ENCODE data around the gene USP47.

Gene USP47

GRCh38 chr11:11910541-11910940 is 68.8 kb downstream of the USP47 start:
- TF ChIP-seq CTCF (IDR thresholded peaks at IDR 0.05; ENCODE audit: low read depth, low read length, poor library complexity, severe bottlenecking) (no peak), EZH2phosphoT487 (IDR thresholded peaks at IDR 0.05; ENCODE audit: borderline replicate concordance, low read length) (no peak)
- Histone ChIP-seq H3F3A (ENCODE audit: control insufficient read depth, insufficient read depth) (no peaks in the 10 kb centered on the region), H3K36me3 (ENCODE audit: control insufficient read depth, low read length) (peaks cover 34% of the 10 kb centered on the region), H3K27ac (ENCODE audit: low read depth, low read length) (no peak overlapping the region), H3K9me3 (ENCODE audit: control insufficient read depth, insufficient read depth, low read length) (no peaks in the 10 kb centered on the region), H3K4me3 (ENCODE audit: low read length) (no peak overlapping the region), H3K79me2 (ENCODE audit: control insufficient read depth, low read length) (no peaks in the 10 kb centered on the region), H4K20me1 (ENCODE audit: control insufficient read depth, insufficient read depth, low read depth, low read length) (no peaks in the 10 kb centered on the region), H3K4me2 (ENCODE audit: low read length) (no peak overlapping the region), H3K9me2 (replicated peaks; ENCODE audit: control insufficient read depth, low read length) (no peaks in the 10 kb centered on the region), H3K27me3 (ENCODE audit: control insufficient read depth, low read length) (no peaks in the 10 kb centered on the region), H3K4me1 (ENCODE audit: control insufficient read depth, low read length) (no peaks in the 10 kb centered on the region)

- TF ChIP-seq CTCF (IDR thresholded peaks at IDR 0.05; ENCODE audit: low read depth, low read length, poor library complexity, severe bottlenecking) (no peak), EZH2phosphoT487 (IDR thresholded peaks at IDR 0.05; ENCODE audit: borderline replicate concordance, low read length) (no peak)
- Histone ChIP-seq H3K79me2 (ENCODE audit: control insufficient read depth, low read length) (no peaks in the 10 kb centered on the region), H3F3A (ENCODE audit: control insufficient read depth, insufficient read depth) (no peaks in the 10 kb centered on the region), H3K4me2 (ENCODE audit: low read length) (no peak overlapping the region), H3K36me3 (ENCODE audit: control insufficient read depth, low read length) (peaks cover 20% of the 10 kb centered on the region), H3K9me2 (replicated peaks; ENCODE audit: control insufficient read depth, low read length) (no peaks in the 10 kb centered on the region), H3K27me3 (ENCODE audit: control insufficient read depth, low read length) (no peaks in the 10 kb centered on the region), H3K4me3 (ENCODE audit: low read length) (no peak overlapping the region), H3K27ac (ENCODE audit: low read depth, low read length) (no peak overlapping the region), H3K9me3 (ENCODE audit: control insufficient read depth, insufficient read depth, low read length) (no peaks in the 10 kb centered on the region), H3K4me1 (ENCODE audit: control insufficient read depth, low read length) (no peaks in the 10 kb centered on the region), H4K20me1 (ENCODE audit: control insufficient read depth, insufficient read depth, low read depth, low read length) (no peaks in the 10 kb centered on the region)
Observed at GRCh38 chr11:11913395-11913794, 71.6 kb downstream of the USP47 start.

GRCh38 chr11:11915625-11916024 is 73.9 kb downstream of the USP47 start:
- H3K79me2 ChIP-seq (ENCODE audit: control insufficient read depth, low read length), result no peaks in the 10 kb centered on the region
- H3K9me2 ChIP-seq (replicated peaks; ENCODE audit: control insufficient read depth, low read length), result no peaks in the 10 kb centered on the region
- no peaks in the 10 kb centered on the region for H3K27me3 ChIP-seq (ENCODE audit: control insufficient read depth, low read length)
- no peak overlapping the region for H3K4me2 ChIP-seq (ENCODE audit: low read length)
- H3F3A ChIP-seq (ENCODE audit: control insufficient read depth, insufficient read depth), result no peaks in the 10 kb centered on the region
- no peak for TF ChIP-seq EZH2phosphoT487 (IDR thresholded peaks at IDR 0.05; ENCODE audit: borderline replicate concordance, low read length)
- no peak for TF ChIP-seq CTCF (IDR thresholded peaks at IDR 0.05; ENCODE audit: low read depth, low read length, poor library complexity, severe bottlenecking)
- H3K4me1 ChIP-seq (ENCODE audit: control insufficient read depth, low read length), result no peaks in the 10 kb centered on the region
- peaks cover 8% of the 10 kb centered on the region for H3K36me3 ChIP-seq (ENCODE audit: control insufficient read depth, low read length)
- no peak overlapping the region for H3K4me3 ChIP-seq (ENCODE audit: low read length)
- H3K27ac ChIP-seq (ENCODE audit: low read depth, low read length), result no peak overlapping the region
- no peaks in the 10 kb centered on the region for H3K9me3 ChIP-seq (ENCODE audit: control insufficient read depth, insufficient read depth, low read length)
- H4K20me1 ChIP-seq (ENCODE audit: control insufficient read depth, insufficient read depth, low read depth, low read length), result no peaks in the 10 kb centered on the region

- Histone ChIP-seq H3K79me2 (ENCODE audit: control insufficient read depth, low read length) (no peaks in the 10 kb centered on the region), H3K27me3 (ENCODE audit: control insufficient read depth, low read length) (no peaks in the 10 kb centered on the region), H4K20me1 (ENCODE audit: control insufficient read depth, insufficient read depth, low read depth, low read length) (no peaks in the 10 kb centered on the region), H3K9me2 (replicated peaks; ENCODE audit: control insufficient read depth, low read length) (no peaks in the 10 kb centered on the region), H3K27ac (ENCODE audit: low read depth, low read length) (no peak overlapping the region), H3F3A (ENCODE audit: control insufficient read depth, insufficient read depth) (no peaks in the 10 kb centered on the region), H3K4me1 (ENCODE audit: control insufficient read depth, low read length) (no peaks in the 10 kb centered on the region), H3K4me3 (ENCODE audit: low read length) (no peak overlapping the region), H3K4me2 (ENCODE audit: low read length) (no peak overlapping the region), H3K9me3 (ENCODE audit: control insufficient read depth, insufficient read depth, low read length) (no peaks in the 10 kb centered on the region), H3K36me3 (ENCODE audit: control insufficient read depth, low read length) (peaks cover 6% of the 10 kb centered on the region; the same call in 1 of the 2 replicates)
- TF ChIP-seq EZH2phosphoT487 (IDR thresholded peaks at IDR 0.05; ENCODE audit: borderline replicate concordance, low read length) (no peak), CTCF (IDR thresholded peaks at IDR 0.05; ENCODE audit: low read depth, low read length, poor library complexity, severe bottlenecking) (no peak)
Observed at GRCh38 chr11:11916981-11917399, 75.2 kb downstream of the USP47 start.

Measured in DOHH2 (cell line).